ENCODE measurements around the gene COL21A1.

The COL21A1 gene

GRCh38 chr6:56173228-56173627, 74.2 kb downstream of the COL21A1 start:
- DNase-seq = no peak

GRCh38 chr6:56172144-56172543, 75.2 kb downstream of the COL21A1 start:
- no peak for DNase-seq

- no peak for DNase-seq
Observed at GRCh38 chr6:56169366-56169765, 78.0 kb downstream of the COL21A1 start.

GRCh38 chr6:56168596-56168995, 78.8 kb downstream of the COL21A1 start:
- DNase-seq = no peak

GRCh38 chr6:56162081-56162480, 85.3 kb downstream of the COL21A1 start:
- DNase-seq = no peak

- no peak for DNase-seq
Observed at GRCh38 chr6:56160489-56160888, 86.9 kb downstream of the COL21A1 start.

GRCh38 chr6:56158571-56158970, 88.8 kb downstream of the COL21A1 start:
- no peak for DNase-seq

GRCh38 chr6:56156643-56157042, 90.7 kb downstream of the COL21A1 start:
- no peak for DNase-seq

- DNase-seq = no peak
Observed at GRCh38 chr6:56155634-56156141, 91.7 kb downstream of the COL21A1 start.

- DNase-seq = no peak
Observed at GRCh38 chr6:56154076-56154475, 93.3 kb downstream of the COL21A1 start.

GRCh38 chr6:56152611-56153010, 94.8 kb downstream of the COL21A1 start:
- no peak for DNase-seq

GRCh38 chr6:56151609-56152224, 95.7 kb downstream of the COL21A1 start:
- no peak for DNase-seq

GRCh38 chr6:56148488-56149186, 98.7 kb downstream of the COL21A1 start:
- DNase-seq = no peak

GRCh38 chr6:56147766-56148165, 99.6 kb downstream of the COL21A1 start:
- DNase-seq = no peak

GRCh38 chr6:56146086-56146485, 101.3 kb downstream of the COL21A1 start:
- no peak for DNase-seq

GRCh38 chr6:56145616-56146015, 101.8 kb downstream of the COL21A1 start:
- DNase-seq = no peak

GRCh38 chr6:56144538-56145324, 102.6 kb downstream of the COL21A1 start:
- no peak for DNase-seq

- no peak for DNase-seq
Observed at GRCh38 chr6:56143796-56144195, 103.6 kb downstream of the COL21A1 start.

GRCh38 chr6:56140090-56140489, 107.3 kb downstream of the COL21A1 start:
- DNase-seq = no peak

- no peak for DNase-seq
Observed at GRCh38 chr6:56115715-56116114, 131.7 kb downstream of the COL21A1 start.

- DNase-seq = no peak
Observed at GRCh38 chr6:56109149-56109548, 138.2 kb downstream of the COL21A1 start.

- no peak for DNase-seq
Observed at GRCh38 chr6:56106231-56106630, 141.1 kb downstream of the COL21A1 start.

GRCh38 chr6:56104591-56104990, 142.8 kb downstream of the COL21A1 start:
- no peak for DNase-seq

GRCh38 chr6:56102216-56102615, 145.2 kb downstream of the COL21A1 start:
- no peak for DNase-seq

Data from activated effector memory CD4-positive, alpha-beta T cell treated with Interleukin-2 at 50 U/mL for 16 hours (primary cell).